ENCODE data around the gene CERK. TPM values are rescaled to one million over a fixed set of nuclear protein-coding genes. Genes with fewer than 3 reads are reported as not detected.

The CERK gene
- total and polyA plus RNA-seq, 2 of the 13 experiments (the other 11 are each of a cell fraction or from before 2014, with no cell fraction given) = 40.3 to 41.9 TPM

GRCh38 chr22:46639843-46640242 is 98.2 kb downstream of the CERK start (continued):
- TF ChIP-seq ZBTB40 (IDR thresholded peaks at IDR 0.05) (no peak), ZBTB40 (CRISPR knock-in tag; IDR thresholded peaks at IDR 0.05) (0 out of 2 replicates have a peak, but pooled peaks have one; percentile 21), KLF9 (CRISPR knock-in tag; IDR thresholded peaks at IDR 0.05; ENCODE audit: low read depth) (no peak), MYC (CRISPR knock-in tag; IDR thresholded peaks at IDR 0.05; ENCODE audit: borderline replicate concordance) (0 out of 2 replicates have a peak, but pooled peaks have one; percentile 2)

Measured in HepG2 (cell line).